ENCODE measurements around the gene ZNF280D. TPM values are rescaled to one million over a fixed set of nuclear protein-coding genes. Genes with fewer than 3 reads are reported as not detected.

The ZNF280D gene
- total RNA-seq, 2 donors from 2014 or later: 35.1 to 44.2 TPM

DNA sequence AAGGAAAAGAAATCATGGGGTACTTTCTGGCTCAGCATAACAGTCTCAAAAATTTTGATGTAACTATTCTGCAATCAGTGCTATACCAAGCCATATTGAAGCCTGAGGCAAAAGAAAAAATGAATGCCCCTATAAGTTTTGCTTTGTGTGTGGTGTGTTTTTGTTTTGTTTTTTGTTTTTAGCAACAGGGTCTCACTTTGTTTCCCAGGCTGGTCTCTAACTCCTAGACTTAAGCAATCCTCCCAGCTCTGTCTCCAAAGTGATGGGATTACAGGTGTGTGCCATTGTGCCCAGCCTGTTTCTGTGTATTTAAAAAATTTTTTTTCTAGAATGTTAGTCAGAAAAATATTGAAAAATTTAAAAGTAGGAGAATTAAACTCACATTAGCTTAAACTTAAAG lies 93.2 kb downstream of the ZNF280D start:
- H3K4me3 ChIP-seq: no peak overlapping the region
- H3K36me3 ChIP-seq: no peaks in the 10 kb centered on the region
- no peaks in the 10 kb centered on the region for H3K9me3 ChIP-seq
- intact Hi-C loops (cut with DNase I): no loop called here
- TF ChIP-seq CTCF (IDR thresholded peaks at IDR 0.05) (no peak), POLR2A (IDR thresholded peaks at IDR 0.05) (no peak), POLR2AphosphoS5 (IDR thresholded peaks at IDR 0.05) (no peak)
- no peaks in the 10 kb centered on the region for H3K27me3 ChIP-seq (replicated peaks; ENCODE audit: insufficient read depth)
- no peak for DNase-seq (ENCODE audit: low spot score)
- no peak overlapping the region for H3K27ac ChIP-seq
- no peaks in the 10 kb centered on the region for H3K4me1 ChIP-seq (replicated peaks)

DNA sequence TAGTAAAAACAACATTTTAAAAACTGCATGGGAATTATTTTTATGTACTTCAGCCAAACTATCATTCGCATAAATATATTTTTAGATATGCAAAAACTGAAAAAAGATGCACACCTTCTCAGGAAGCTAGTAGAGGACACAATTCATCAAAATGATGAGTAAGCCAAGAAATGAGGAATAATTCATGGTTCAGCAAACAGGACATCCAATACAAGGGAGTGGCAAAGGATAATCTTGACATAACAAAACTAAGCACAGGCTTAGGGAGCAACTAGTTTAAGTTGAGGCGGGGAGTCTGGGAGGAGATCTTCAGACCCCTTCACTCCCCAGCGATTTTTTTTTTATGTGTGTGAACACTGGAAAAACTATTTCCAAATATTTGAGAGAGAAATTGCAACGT lies 93.7 kb downstream of the ZNF280D start:
- intact Hi-C loops (cut with DNase I): no loop called here
- 81% methylated on average over 4 of the region's 4 CpGs for WGBS
- DNase-seq (ENCODE audit: low spot score): no peak

GRCh38 chr15:56631765-56632164 lies 101.5 kb downstream of the ZNF280D start:
- WGBS: 53% methylated on average over 3 of the region's 3 CpGs
- no peaks in the 10 kb centered on the region for H3K27me3 ChIP-seq (replicated peaks; ENCODE audit: insufficient read depth)
- H3K36me3 ChIP-seq: no peaks in the 10 kb centered on the region
- DNase-seq (ENCODE audit: low spot score): no peak
- H3K9me3 ChIP-seq: no peaks in the 10 kb centered on the region
- no peaks in the 10 kb centered on the region for H3K4me1 ChIP-seq (replicated peaks)
- H3K4me3 ChIP-seq: no peak overlapping the region
- intact Hi-C loops (cut with DNase I): no loop called here
- no peak overlapping the region for H3K27ac ChIP-seq
- TF ChIP-seq CTCF (IDR thresholded peaks at IDR 0.05): no peak
- no peak for TF ChIP-seq POLR2A (IDR thresholded peaks at IDR 0.05)
- TF ChIP-seq POLR2AphosphoS5 (IDR thresholded peaks at IDR 0.05): no peak

More for the DNA sequence above, 93.7 kb downstream of the ZNF280D start:
- H3K27ac ChIP-seq: no peak overlapping the region
- no peak overlapping the region for H3K4me3 ChIP-seq
- H3K9me3 ChIP-seq: no peaks in the 10 kb centered on the region
- H3K27me3 ChIP-seq (replicated peaks; ENCODE audit: insufficient read depth): no peaks in the 10 kb centered on the region
- no peaks in the 10 kb centered on the region for H3K4me1 ChIP-seq (replicated peaks)
- no peaks in the 10 kb centered on the region for H3K36me3 ChIP-seq
- TF ChIP-seq POLR2AphosphoS5 (IDR thresholded peaks at IDR 0.05) (no peak), POLR2A (IDR thresholded peaks at IDR 0.05) (no peak), CTCF (IDR thresholded peaks at IDR 0.05) (no peak)

- no peaks in the 10 kb centered on the region for H3K4me1 ChIP-seq (replicated peaks)
- H3K9me3 ChIP-seq: no peaks in the 10 kb centered on the region
- H3K4me3 ChIP-seq: no peak overlapping the region
- intact Hi-C loops (cut with DNase I): no loop called here
- H3K27me3 ChIP-seq (replicated peaks; ENCODE audit: insufficient read depth): no peaks in the 10 kb centered on the region
- TF ChIP-seq POLR2A (IDR thresholded peaks at IDR 0.05): no peak
- TF ChIP-seq POLR2AphosphoS5 (IDR thresholded peaks at IDR 0.05): no peak
- TF ChIP-seq CTCF (IDR thresholded peaks at IDR 0.05): no peak
- no peak for DNase-seq (ENCODE audit: low spot score)
- H3K36me3 ChIP-seq: no peaks in the 10 kb centered on the region
- no peak overlapping the region for H3K27ac ChIP-seq
- 85% methylated on average over 2 of the region's 2 CpGs for WGBS
These were observed 104.3 kb downstream of the ZNF280D start for GRCh38 chr15:56628893-56629532.

- no peak overlapping the region for H3K27ac ChIP-seq
These were observed 113.4 kb downstream of the ZNF280D start for GRCh38 chr15:56619887-56620286.

More at GRCh38 chr15:56619887-56620286, 113.4 kb downstream of the ZNF280D start:
- no peaks in the 10 kb centered on the region for H3K36me3 ChIP-seq
- no peaks in the 10 kb centered on the region for H3K27me3 ChIP-seq (replicated peaks; ENCODE audit: insufficient read depth)
- no peak for TF ChIP-seq POLR2AphosphoS5 (IDR thresholded peaks at IDR 0.05)
- no peak for TF ChIP-seq POLR2A (IDR thresholded peaks at IDR 0.05)
- no peak for TF ChIP-seq CTCF (IDR thresholded peaks at IDR 0.05)
- no peak for DNase-seq (ENCODE audit: low spot score)
- 40% methylated on average over 2 of the region's 2 CpGs for WGBS
- H3K4me1 ChIP-seq (replicated peaks): no peaks in the 10 kb centered on the region
- intact Hi-C loops (cut with DNase I): no loop called here
- no peak overlapping the region for H3K4me3 ChIP-seq
- H3K9me3 ChIP-seq: no peaks in the 10 kb centered on the region
